ENCODE data around the gene MPP2. TPM values are rescaled to one million over a fixed set of nuclear protein-coding genes. Genes with fewer than 3 reads are reported as not detected.

The MPP2 gene
- polyA plus RNA-seq, 1 of the 3 experiments (the other 2 are of a cell fraction) = 8.3 TPM

DNA sequence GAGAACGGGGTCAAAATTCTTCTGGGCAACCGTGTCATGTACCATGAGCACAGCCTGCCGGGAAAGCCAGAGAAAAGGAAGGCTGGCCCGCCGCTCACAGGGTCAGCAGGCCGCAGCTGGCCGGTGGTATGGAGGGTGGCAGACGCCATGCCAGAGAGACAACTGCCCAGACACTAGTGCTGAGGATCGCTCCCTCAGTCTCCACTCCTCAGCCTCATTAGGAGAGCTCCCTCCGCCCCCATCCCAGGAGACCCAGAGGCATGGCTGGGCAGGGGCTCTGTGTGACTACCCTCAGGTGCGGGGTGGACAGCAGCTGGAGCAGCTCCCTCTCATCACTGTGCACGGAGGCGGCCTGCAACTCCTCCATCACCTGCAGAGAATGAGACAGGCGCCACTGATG lies 77.6 kb downstream of the MPP2 start:
- H3K27ac ChIP-seq (ENCODE audit: low read depth in 2 of 2, low read length in 1 of 2) = no peak overlapping the region
- H3K36me3 ChIP-seq (replicated peaks in 1 of 2; ENCODE audit: control insufficient read depth in 1 of 2, insufficient read depth in 2 of 2, low read length in 1 of 2) = peaks cover 18 to 37% of the 10 kb centered on the region in 2 experiments
- no peaks in the 10 kb centered on the region for H4K20me1 ChIP-seq (ENCODE audit: insufficient read depth)
- no peak overlapping the region for H3K4me2 ChIP-seq
- TF ChIP-seq, protein P1, sequence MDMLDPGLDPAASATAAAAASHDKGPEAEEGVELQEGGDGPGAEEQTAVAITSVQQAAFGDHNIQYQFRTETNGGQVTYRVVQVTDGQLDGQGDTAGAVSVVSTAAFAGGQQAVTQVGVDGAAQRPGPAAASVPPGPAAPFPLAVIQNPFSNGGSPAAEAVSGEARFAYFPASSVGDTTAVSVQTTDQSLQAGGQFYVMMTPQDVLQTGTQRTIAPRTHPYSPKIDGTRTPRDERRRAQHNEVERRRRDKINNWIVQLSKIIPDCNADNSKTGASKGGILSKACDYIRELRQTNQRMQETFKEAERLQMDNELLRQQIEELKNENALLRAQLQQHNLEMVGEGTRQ (IDR thresholded peaks at IDR 0.05; ENCODE audit: borderline replicate concordance, low read depth, low read length) = no peak
- TF ChIP-seq RXRA (IDR thresholded peaks at IDR 0.05; ENCODE audit: borderline replicate concordance, low read depth) (no peak), GABPA (IDR thresholded peaks at IDR 0.05; ENCODE audit: low read depth) (no peak), GATA2 (CRISPR knock-in tag; IDR thresholded peaks at IDR 0.05) (no peak), FOSL2 (IDR thresholded peaks at IDR 0.05; ENCODE audit: borderline replicate concordance, low read depth) (no peak), TAF1 (IDR thresholded peaks at IDR 0.05; ENCODE audit: borderline replicate concordance, low read depth, low read length) (no peak), TCF12 (IDR thresholded peaks at IDR 0.05) (no peak), RAD21 (IDR thresholded peaks at IDR 0.05; ENCODE audit: low read length) (no peak), YY1 (IDR thresholded peaks at IDR 0.05; ENCODE audit: low read depth) (no peak), NRF1 (IDR thresholded peaks at IDR 0.05; ENCODE audit: low read depth, low read length) (no peak), EP300 (IDR thresholded peaks at IDR 0.05; ENCODE audit: borderline replicate concordance in 1 of 2, low read depth in 1 of 2, low read length in 1 of 2) (no peak)
- TF ChIP-seq, protein P2, sequence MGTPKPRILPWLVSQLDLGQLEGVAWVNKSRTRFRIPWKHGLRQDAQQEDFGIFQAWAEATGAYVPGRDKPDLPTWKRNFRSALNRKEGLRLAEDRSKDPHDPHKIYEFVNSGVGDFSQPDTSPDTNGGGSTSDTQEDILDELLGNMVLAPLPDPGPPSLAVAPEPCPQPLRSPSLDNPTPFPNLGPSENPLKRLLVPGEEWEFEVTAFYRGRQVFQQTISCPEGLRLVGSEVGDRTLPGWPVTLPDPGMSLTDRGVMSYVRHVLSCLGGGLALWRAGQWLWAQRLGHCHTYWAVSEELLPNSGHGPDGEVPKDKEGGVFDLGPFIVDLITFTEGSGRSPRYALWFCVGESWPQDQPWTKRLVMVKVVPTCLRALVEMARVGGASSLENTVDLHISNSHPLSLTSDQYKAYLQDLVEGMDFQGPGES (IDR thresholded peaks at IDR 0.05; ENCODE audit: low read depth, low read length) = no peak
- TF ChIP-seq, protein P3, sequence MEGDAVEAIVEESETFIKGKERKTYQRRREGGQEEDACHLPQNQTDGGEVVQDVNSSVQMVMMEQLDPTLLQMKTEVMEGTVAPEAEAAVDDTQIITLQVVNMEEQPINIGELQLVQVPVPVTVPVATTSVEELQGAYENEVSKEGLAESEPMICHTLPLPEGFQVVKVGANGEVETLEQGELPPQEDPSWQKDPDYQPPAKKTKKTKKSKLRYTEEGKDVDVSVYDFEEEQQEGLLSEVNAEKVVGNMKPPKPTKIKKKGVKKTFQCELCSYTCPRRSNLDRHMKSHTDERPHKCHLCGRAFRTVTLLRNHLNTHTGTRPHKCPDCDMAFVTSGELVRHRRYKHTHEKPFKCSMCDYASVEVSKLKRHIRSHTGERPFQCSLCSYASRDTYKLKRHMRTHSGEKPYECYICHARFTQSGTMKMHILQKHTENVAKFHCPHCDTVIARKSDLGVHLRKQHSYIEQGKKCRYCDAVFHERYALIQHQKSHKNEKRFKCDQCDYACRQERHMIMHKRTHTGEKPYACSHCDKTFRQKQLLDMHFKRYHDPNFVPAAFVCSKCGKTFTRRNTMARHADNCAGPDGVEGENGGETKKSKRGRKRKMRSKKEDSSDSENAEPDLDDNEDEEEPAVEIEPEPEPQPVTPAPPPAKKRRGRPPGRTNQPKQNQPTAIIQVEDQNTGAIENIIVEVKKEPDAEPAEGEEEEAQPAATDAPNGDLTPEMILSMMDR (IDR thresholded peaks at IDR 0.05) = no peak
- H3K27me3 ChIP-seq (ENCODE audit: insufficient read depth) = no peaks in the 10 kb centered on the region
- no peaks in the 10 kb centered on the region for H3K9me2 ChIP-seq
- WGBS (ENCODE audit: low lambda C conversion rate) = 91% methylated on average over 11 of the region's 14 CpGs
- no peak overlapping the region for H3K4me3 ChIP-seq (ENCODE audit: low read depth in 2 of 2, low read length in 1 of 2)
- no peak for DNase-seq
- H3K9ac ChIP-seq = no peak overlapping the region
- POLR2A ChIA-PET = no interaction called here
- peaks cover 10% of the 10 kb centered on the region; the same call in 1 of the 2 replicates for H3K79me2 ChIP-seq (ENCODE audit: insufficient read depth)
- no peak overlapping the region for H2AFZ ChIP-seq (ENCODE audit: low read depth)
- H3F3A ChIP-seq (replicated peaks; ENCODE audit: insufficient read depth) = no peaks in the 10 kb centered on the region
- CTCF ChIA-PET = interaction anchor here (1.1 to 1.5 kb wide), 3 partner anchors 17 to 63 kb away, joined by 4 to 6 read pairs (median 5); partner anchors contain the start of gene CD300LG
- peaks cover 0 to 9% of the 10 kb centered on the region in 2 experiments; a peak in 1 of 4 replicates for H3K4me1 ChIP-seq (ENCODE audit: control insufficient read depth in 1 of 2, insufficient read depth in 2 of 2, low read depth in 1 of 2, low read length in 1 of 2)
- no peaks in the 10 kb centered on the region for H3K9me3 ChIP-seq

DNA sequence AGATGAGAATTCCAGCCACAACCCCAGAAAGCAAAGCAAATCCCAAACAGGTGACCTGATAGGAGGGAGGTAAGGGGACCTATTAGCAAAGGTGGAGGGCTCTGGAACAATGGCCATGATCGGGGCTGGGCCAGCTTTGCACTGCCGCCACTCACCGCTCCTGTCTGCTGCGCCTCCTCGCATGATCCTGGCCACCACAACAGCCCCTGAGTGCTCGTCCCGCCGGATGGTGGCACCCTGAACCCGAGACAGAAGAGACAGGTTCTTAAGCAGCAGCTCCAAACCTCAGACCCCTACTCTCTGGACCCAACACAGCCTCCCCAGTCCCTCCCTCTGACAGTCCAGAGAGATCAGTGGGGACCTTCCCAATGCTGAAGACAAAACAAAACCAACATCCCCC lies 79.7 kb downstream of the MPP2 start:
- no peaks in the 10 kb centered on the region for H3F3A ChIP-seq (replicated peaks; ENCODE audit: insufficient read depth)
- no peaks in the 10 kb centered on the region for H3K9me2 ChIP-seq
- no peak for TF ChIP-seq SIN3A (IDR thresholded peaks at IDR 0.05; ENCODE audit: borderline replicate concordance, low read depth, low read length)
- TF ChIP-seq NFIC (IDR thresholded peaks at IDR 0.05; ENCODE audit: borderline replicate concordance) = no peak
- no peak for TF ChIP-seq TAF1 (IDR thresholded peaks at IDR 0.05; ENCODE audit: borderline replicate concordance, low read depth, low read length)
- TF ChIP-seq, protein P3 (IDR thresholded peaks at IDR 0.05) = no peak
- TF ChIP-seq TEAD4 (IDR thresholded peaks at IDR 0.05; ENCODE audit: borderline replicate concordance, insufficient read depth) = no peak
- TF ChIP-seq FOXJ3 (CRISPR knock-in tag; IDR thresholded peaks at IDR 0.05) = no peak
- peaks cover 10% of the 10 kb centered on the region; the same call in 1 of the 2 replicates for H3K79me2 ChIP-seq (ENCODE audit: insufficient read depth)
- no peak overlapping the region for H2AFZ ChIP-seq (ENCODE audit: low read depth)
- no peaks in the 10 kb centered on the region for H3K27me3 ChIP-seq (ENCODE audit: insufficient read depth)
- peaks cover 0 to 9% of the 10 kb centered on the region in 2 experiments; a peak in 1 of 4 replicates for H3K4me1 ChIP-seq (ENCODE audit: control insufficient read depth in 1 of 2, insufficient read depth in 2 of 2, low read depth in 1 of 2, low read length in 1 of 2)
- ChIA-PET CTCF (interaction anchor here (1.2 to 1.8 kb wide), 3 partner anchors 19 to 67 kb away, joined by 3 to 6 read pairs (median 4); partner anchors contain the start of gene CFAP97D1), POLR2A (no interaction called here)
- no peaks in the 10 kb centered on the region for H3K9me3 ChIP-seq
- H3K36me3 ChIP-seq (replicated peaks in 1 of 2; ENCODE audit: control insufficient read depth in 1 of 2, insufficient read depth in 2 of 2, low read length in 1 of 2) = peaks cover 23 to 37% of the 10 kb centered on the region in 2 experiments
- no peak overlapping the region for H3K4me3 ChIP-seq (ENCODE audit: low read depth in 2 of 2, low read length in 1 of 2)
- no peak overlapping the region for H3K9ac ChIP-seq
- H3K4me2 ChIP-seq = no peak overlapping the region
- no peaks in the 10 kb centered on the region for H4K20me1 ChIP-seq (ENCODE audit: insufficient read depth)
- no peak for DNase-seq
- H3K27ac ChIP-seq (ENCODE audit: low read depth in 2 of 2, low read length in 1 of 2) = no peak overlapping the region
- 98% methylated on average over 9 of the region's 9 CpGs for WGBS (ENCODE audit: low lambda C conversion rate)

Data from SK-N-SH (cell line).